NCI-H1436 (cell line): ENCODE results near the gene COL25A1.
"Not testable (repeated sequence)": the region's sequence is repeated elsewhere in the genome, so short reads cannot be mapped to it uniquely, and the experiment has no call there.

Experiments
- DNase-seq: peaks from one replicate; lab custom pipeline; 2025; lab: John Stamatoyannopoulos, UW

COL25A1 gene

GRCh38 chr4:109049926-109050325, 252.5 kb downstream of the COL25A1 start:
- DNase-seq, result no peak

- no peak for DNase-seq
Measured at GRCh38 chr4:109046471-109047201, 255.8 kb downstream of the COL25A1 start.

- no peak for DNase-seq
Measured at GRCh38 chr4:109044431-109044830, 258.0 kb downstream of the COL25A1 start.

- no peak for DNase-seq
Measured at GRCh38 chr4:109043286-109043685, 259.2 kb downstream of the COL25A1 start.

- no peak for DNase-seq
Measured at GRCh38 chr4:109041463-109042360, 260.7 kb downstream of the COL25A1 start.

- DNase-seq, result no peak
Measured at GRCh38 chr4:109040441-109040840, 262.0 kb downstream of the COL25A1 start.

GRCh38 chr4:109037026-109037425, 265.4 kb downstream of the COL25A1 start:
- DNase-seq, result no peak

- no peak for DNase-seq
Measured at GRCh38 chr4:109033993-109034392, 268.5 kb downstream of the COL25A1 start.

- DNase-seq, result no peak
Measured at GRCh38 chr4:109032671-109033070, 269.8 kb downstream of the COL25A1 start.

GRCh38 chr4:109029987-109030386, 272.5 kb downstream of the COL25A1 start:
- DNase-seq, result no peak

- no peak for DNase-seq
Measured at GRCh38 chr4:109027016-109027500, 275.4 kb downstream of the COL25A1 start.

- DNase-seq, result no peak
Measured at GRCh38 chr4:109026588-109026987, 275.9 kb downstream of the COL25A1 start.

- no peak for DNase-seq
Measured at GRCh38 chr4:109025471-109026076, 276.9 kb downstream of the COL25A1 start.

GRCh38 chr4:109022961-109023360, 279.5 kb downstream of the COL25A1 start:
- DNase-seq, result no peak

- not testable (repeated sequence) for DNase-seq
Measured at GRCh38 chr4:109021630-109022029, 280.8 kb downstream of the COL25A1 start.

GRCh38 chr4:109020861-109021260, 281.6 kb downstream of the COL25A1 start:
- DNase-seq, result no peak

- DNase-seq, result no peak
Measured at GRCh38 chr4:109016200-109016599, 286.3 kb downstream of the COL25A1 start.

GRCh38 chr4:109015413-109015810, 287.0 kb downstream of the COL25A1 start:
- no peak for DNase-seq

- no peak for DNase-seq
Measured at GRCh38 chr4:109014593-109015412, 287.7 kb downstream of the COL25A1 start.

- no peak for DNase-seq
Measured at GRCh38 chr4:109012286-109012880, 290.1 kb downstream of the COL25A1 start.
